ENCODE results near the gene ABLIM2. TPM values are rescaled to one million over a fixed set of nuclear protein-coding genes. Genes with fewer than 3 reads are reported as not detected.
A peak's percentile ranks its signal among the peaks of the same experiment; 100 is the strongest.

Gene ABLIM2
- total RNA-seq, 4 donors from 2014 or later = 9.2 to 24.0 (median 12.3) TPM

DNA sequence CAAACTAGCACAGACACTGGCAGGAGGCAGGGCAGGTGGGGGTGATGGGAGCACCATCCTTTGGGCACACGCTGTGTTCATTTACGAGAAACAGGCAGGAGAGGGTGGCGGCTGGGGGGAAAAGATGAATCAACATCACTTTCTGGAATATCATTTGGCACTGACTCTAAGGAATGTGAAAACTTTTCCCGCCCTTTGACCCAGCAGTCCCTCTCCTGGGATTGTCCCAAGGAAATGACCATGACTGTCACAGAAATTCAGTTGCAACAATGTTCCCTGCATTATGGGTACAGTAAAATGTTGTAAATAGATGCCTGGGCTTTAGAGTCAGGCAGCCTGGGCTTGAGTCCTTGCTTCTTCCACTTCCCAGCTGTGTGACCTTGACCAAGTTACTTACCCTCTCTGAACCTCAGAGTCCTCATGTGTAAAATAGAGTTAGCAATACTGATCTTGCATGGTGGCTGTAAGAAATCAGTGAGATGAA is 58.6 kb downstream of the ABLIM2 start:
- Histone ChIP-seq H3K27ac (no peak overlapping the region), H3K4me3 (replicated peaks in 1 of 3) (no peak overlapping the region), H3K36me3 (no peaks in the 10 kb centered on the region), H3K27me3 (no peaks in the 10 kb centered on the region), H3K9me3 (no peaks in the 10 kb centered on the region), H3K4me1 (peaks cover 0 to 12% of the 10 kb centered on the region in 2 donors)
- TF ChIP-seq, protein P1, sequence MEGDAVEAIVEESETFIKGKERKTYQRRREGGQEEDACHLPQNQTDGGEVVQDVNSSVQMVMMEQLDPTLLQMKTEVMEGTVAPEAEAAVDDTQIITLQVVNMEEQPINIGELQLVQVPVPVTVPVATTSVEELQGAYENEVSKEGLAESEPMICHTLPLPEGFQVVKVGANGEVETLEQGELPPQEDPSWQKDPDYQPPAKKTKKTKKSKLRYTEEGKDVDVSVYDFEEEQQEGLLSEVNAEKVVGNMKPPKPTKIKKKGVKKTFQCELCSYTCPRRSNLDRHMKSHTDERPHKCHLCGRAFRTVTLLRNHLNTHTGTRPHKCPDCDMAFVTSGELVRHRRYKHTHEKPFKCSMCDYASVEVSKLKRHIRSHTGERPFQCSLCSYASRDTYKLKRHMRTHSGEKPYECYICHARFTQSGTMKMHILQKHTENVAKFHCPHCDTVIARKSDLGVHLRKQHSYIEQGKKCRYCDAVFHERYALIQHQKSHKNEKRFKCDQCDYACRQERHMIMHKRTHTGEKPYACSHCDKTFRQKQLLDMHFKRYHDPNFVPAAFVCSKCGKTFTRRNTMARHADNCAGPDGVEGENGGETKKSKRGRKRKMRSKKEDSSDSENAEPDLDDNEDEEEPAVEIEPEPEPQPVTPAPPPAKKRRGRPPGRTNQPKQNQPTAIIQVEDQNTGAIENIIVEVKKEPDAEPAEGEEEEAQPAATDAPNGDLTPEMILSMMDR (IDR thresholded peaks at IDR 0.05) = no peak
- no peak for DNase-seq
- WGBS, 2 donors = 80 to 91% methylated on average over 4 of the region's 4 CpGs
- intact Hi-C loops (cut with DNase I) = no loop called here

DNA sequence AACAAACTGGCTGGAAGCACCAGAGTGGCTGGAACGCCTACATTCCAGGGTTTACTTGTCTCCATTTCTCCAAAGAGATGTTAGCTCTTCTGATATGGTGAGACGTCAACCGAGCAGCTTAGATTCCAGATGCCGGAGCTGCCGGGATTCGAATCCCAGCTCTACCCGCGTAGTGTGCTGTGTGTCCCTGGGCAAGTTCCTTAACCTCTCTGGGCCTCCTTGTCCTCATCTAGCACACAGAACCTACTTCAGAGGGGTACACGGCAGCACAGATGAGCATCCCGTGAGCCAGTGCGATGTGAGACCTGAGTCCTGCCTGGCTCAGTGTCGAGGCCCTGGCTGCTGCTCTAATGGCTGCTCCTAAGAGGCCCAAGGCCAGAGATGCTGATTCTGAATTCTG is 60.1 kb downstream of the ABLIM2 start:
- no peak overlapping the region for H3K4me3 ChIP-seq (replicated peaks in 1 of 3)
- no peak overlapping the region for H3K27ac ChIP-seq
- no peaks in the 10 kb centered on the region for H3K27me3 ChIP-seq
- intact Hi-C loops (cut with DNase I) = no loop called here
- H3K9me3 ChIP-seq = no peaks in the 10 kb centered on the region
- DNase-seq = no peak
- H3K4me1 ChIP-seq = peaks cover 0 to 12% of the 10 kb centered on the region in 2 donors
- TF ChIP-seq, protein P1 (IDR thresholded peaks at IDR 0.05) = no peak
- no peak for TF ChIP-seq POLR2A (IDR thresholded peaks at IDR 0.05)
- WGBS, 2 donors = 95 to 97% methylated on average over 12 of the region's 12 CpGs
- H3K36me3 ChIP-seq = no peaks in the 10 kb centered on the region

DNA sequence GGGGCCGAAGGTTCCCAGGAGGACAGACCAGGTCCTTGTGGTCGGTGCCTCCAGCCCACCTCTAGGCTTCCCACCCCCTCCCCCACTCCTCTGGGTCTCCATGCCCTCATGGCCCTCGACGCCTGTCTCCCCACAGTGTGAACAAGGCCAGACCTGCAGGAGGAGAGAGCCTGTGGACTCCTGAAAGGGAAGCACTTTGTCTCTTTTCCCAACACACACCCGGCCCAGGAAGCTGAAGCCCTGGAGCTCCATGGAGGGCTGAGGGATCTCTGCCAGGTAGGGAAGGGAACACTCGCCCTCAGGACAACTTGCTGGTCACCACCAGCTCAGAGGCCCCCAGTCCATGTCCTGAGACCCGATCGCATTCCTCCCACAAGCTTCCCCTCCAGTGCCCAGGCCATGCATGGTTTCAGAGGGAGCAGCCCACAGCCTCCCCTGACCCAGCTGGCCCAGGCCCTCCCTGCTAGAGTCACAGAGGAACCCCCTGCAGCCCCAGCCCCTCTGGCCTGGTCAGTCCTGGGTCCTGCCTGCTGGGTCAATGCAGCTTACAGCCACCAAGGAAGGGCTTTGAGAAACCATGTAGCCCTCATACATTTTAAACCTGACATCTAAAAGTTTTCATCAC is 60.8 kb downstream of the ABLIM2 start:
- Histone ChIP-seq H3K36me3 (no peaks in the 10 kb centered on the region), H3K27ac (peak overlapping the region in 2 of 3 donors; percentile 33 to 52), H3K4me3 (replicated peaks in 1 of 3) (no peak overlapping the region), H3K4me1 (peaks cover 0 to 12% of the 10 kb centered on the region in 2 donors), H3K9me3 (no peaks in the 10 kb centered on the region), H3K27me3 (no peaks in the 10 kb centered on the region)
- no peak for TF ChIP-seq POLR2A (IDR thresholded peaks at IDR 0.05)
- TF ChIP-seq, protein P1 (IDR thresholded peaks at IDR 0.05) = no peak
- intact Hi-C loops (cut with DNase I) = no loop called here
- no peak for DNase-seq
- 88 to 96% methylated on average over 6 of the region's 8 CpGs for WGBS, 2 donors

DNA sequence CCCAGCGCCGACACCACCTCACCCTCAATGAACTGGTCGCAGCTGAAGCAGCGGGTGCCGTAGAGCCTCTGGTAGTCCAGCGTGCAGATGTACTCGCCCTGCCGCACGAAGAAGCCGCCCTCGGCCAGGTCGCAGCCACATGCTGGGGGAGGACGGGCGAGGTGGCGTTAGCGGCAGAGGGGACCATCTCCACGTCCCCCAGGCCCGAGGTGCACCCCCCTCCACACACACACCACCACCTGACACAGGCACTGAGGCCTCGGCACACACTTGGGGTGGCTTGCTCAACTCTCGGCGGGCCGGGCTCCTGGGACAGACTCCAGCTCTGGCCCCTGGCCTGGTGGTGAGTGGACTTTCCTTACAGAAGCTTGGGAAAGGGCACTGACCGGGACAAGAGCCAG is 61.5 kb downstream of the ABLIM2 start:
- Histone ChIP-seq H3K4me3 (replicated peaks in 1 of 3) (no peak overlapping the region), H3K27ac (peak overlapping the region in 2 of 3 donors; percentile 33 to 52), H3K9me3 (no peaks in the 10 kb centered on the region), H3K36me3 (no peaks in the 10 kb centered on the region), H3K27me3 (no peaks in the 10 kb centered on the region), H3K4me1 (peaks cover 0 to 12% of the 10 kb centered on the region in 2 donors)
- intact Hi-C loops (cut with DNase I) = no loop called here
- TF ChIP-seq, protein P1 (IDR thresholded peaks at IDR 0.05) = no peak
- no peak for TF ChIP-seq POLR2A (IDR thresholded peaks at IDR 0.05)
- 98% methylated on average over 15 to 18 of the region's 23 CpGs for WGBS, 2 donors
- no peak for DNase-seq

DNA sequence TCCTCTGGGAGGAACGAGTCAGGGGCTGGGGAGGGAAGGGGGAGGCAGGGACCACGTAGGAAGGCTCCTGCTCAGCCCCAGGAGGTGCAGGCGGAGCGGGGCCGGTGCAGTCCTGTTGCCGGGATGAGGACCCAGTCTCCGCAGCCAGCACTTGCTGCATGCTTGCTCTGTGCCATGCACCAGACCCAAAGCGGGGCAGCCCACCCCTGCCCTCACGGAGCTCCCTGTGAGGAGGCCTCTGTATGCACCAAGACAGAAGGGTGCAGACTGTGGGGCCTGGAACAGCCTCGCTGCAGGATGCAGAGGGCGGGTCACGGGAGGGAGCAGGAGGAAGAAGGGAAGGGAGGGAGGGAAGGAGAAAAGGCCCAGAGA is 61.9 kb downstream of the ABLIM2 start:
- H3K27me3 ChIP-seq = no peaks in the 10 kb centered on the region
- H3K4me1 ChIP-seq = peaks cover 0 to 12% of the 10 kb centered on the region in 2 donors
- H3K9me3 ChIP-seq = no peaks in the 10 kb centered on the region
- H3K36me3 ChIP-seq = no peaks in the 10 kb centered on the region
- TF ChIP-seq POLR2A (IDR thresholded peaks at IDR 0.05) = no peak
- TF ChIP-seq, protein P1 (IDR thresholded peaks at IDR 0.05) = no peak
- intact Hi-C loops (cut with DNase I) = no loop called here
- no peak for DNase-seq
- 73 to 79% methylated on average over 12 of the region's 12 CpGs for WGBS, 2 donors
- peak overlapping the region in 2 of 3 donors; percentile 33 to 52 for H3K27ac ChIP-seq
- H3K4me3 ChIP-seq (replicated peaks in 1 of 3) = no peak overlapping the region
